HepG2 (cell line): ENCODE data around the gene C11orf86. TPM values are rescaled to one million over a fixed set of nuclear protein-coding genes. Genes with fewer than 3 reads are reported as not detected.

ENCODE experiments used
- CBX2 ChIP-seq, 2 experiments: fragments of 200-600 bp in 1 of 2; sonication (generic); formaldehyde crosslinking in 1 of 2; IDR thresholded peaks; 2 replicates each; pipeline versions ENCODE4 v1.7.0 to v1.8.1; 2018 to 2022; ENCODE audit warnings: low read depth in 2 of 2, low read length in 1 of 2, mild to moderate bottlenecking in 1 of 2, missing genetic modification reagents in 1 of 2
- CBX5 ChIP-seq: sonication (generic); formaldehyde crosslinking; IDR thresholded peaks from 2 replicates; pipeline ENCODE4 v1.4.0; 2020; ENCODE audit warnings: missing genetic modification reagents, borderline replicate concordance
- CTCF ChIP-seq: sonication (generic); formaldehyde crosslinking; IDR thresholded peaks from 2 replicates; pipeline ENCODE4 v1.5.0; 2020; ENCODE audit warnings: mild to moderate bottlenecking, missing genetic modification reagents, moderate library complexity
- FOXC1 ChIP-seq: sonication (generic); formaldehyde crosslinking; IDR thresholded peaks from 2 replicates; pipeline ENCODE4 v1.8.0; 2022; ENCODE audit warnings: mild to moderate bottlenecking, missing genetic modification reagents, borderline replicate concordance
- FOXO1 ChIP-seq: sonication (generic); formaldehyde crosslinking; IDR thresholded peaks from 2 replicates; pipeline ENCODE4 v1.4.0; 2020; ENCODE audit warnings: missing genetic modification reagents
- GLI4 ChIP-seq: sonication (generic); formaldehyde crosslinking; IDR thresholded peaks from 2 replicates; pipeline ENCODE4 v1.5.1; 2020; ENCODE audit warnings: missing genetic modification reagents, mild to moderate bottlenecking, moderate library complexity, borderline replicate concordance
- KAT2B ChIP-seq: fragments of 150-350 bp; IDR thresholded peaks from 2 replicates; pipeline ENCODE4 v1.6.1; 2014; ENCODE audit warnings: low read depth, low read length, borderline replicate concordance
- KDM6A ChIP-seq: IDR thresholded peaks from 2 replicates; pipeline ENCODE4 v1.6.1; 2016; ENCODE audit warnings: low read depth
- MAFK ChIP-seq, 2 experiments: IDR thresholded peaks in 1 of 2; conservative IDR thresholded peaks in 1 of 2; 2 replicates each; pipeline ENCODE4 v1.6.1; 2011; ENCODE audit warnings: improper control_type of control experiment in 2 of 2, low read length in 2 of 2
- NAIF1 ChIP-seq: sonication (generic); formaldehyde crosslinking; IDR thresholded peaks from 2 replicates; pipeline ENCODE4 v1.5.0; 2020; ENCODE audit warnings: mild to moderate bottlenecking, missing genetic modification reagents, borderline replicate concordance
- NFYC ChIP-seq: IDR thresholded peaks from 2 replicates; pipeline ENCODE4 v1.6.1; 2016; ENCODE audit warnings: missing genetic modification reagents, missing compliant biosample characterization
- NR1H2 ChIP-seq: sonication (generic); formaldehyde crosslinking; IDR thresholded peaks from 2 replicates; pipeline ENCODE4 v1.8.1; 2022; ENCODE audit warnings: low read depth, missing genetic modification reagents, borderline replicate concordance
- POGZ ChIP-seq: sonication (generic); formaldehyde crosslinking; IDR thresholded peaks from 2 replicates; pipeline ENCODE4 v1.4.0; 2020; ENCODE audit warnings: mild to moderate bottlenecking, missing genetic modification reagents
- POLR2AphosphoS5 ChIP-seq: IDR thresholded peaks from 2 replicates; pipeline ENCODE4 v1.6.1; 2012; ENCODE audit warnings: low read depth, low read length
- TP53 ChIP-seq: sonication (generic); formaldehyde crosslinking; conservative IDR thresholded peaks from 2 replicates; pipeline ENCODE4 v1.4.0; 2020; ENCODE audit warnings: missing genetic modification reagents
- ZBTB43 ChIP-seq: sonication (generic); formaldehyde crosslinking; conservative IDR thresholded peaks from 2 replicates; pipeline ENCODE4 v1.4.0; 2020; ENCODE audit warnings: missing genetic modification reagents
- ZNF574 ChIP-seq: sonication (generic); formaldehyde crosslinking; IDR thresholded peaks from 2 replicates; pipeline ENCODE4 v1.4.0; 2020; ENCODE audit warnings: missing genetic modification reagents
- ZNF619 ChIP-seq: sonication (generic); formaldehyde crosslinking; IDR thresholded peaks from 2 replicates; pipeline ENCODE4 v1.4.0; 2020; ENCODE audit warnings: mild to moderate bottlenecking, missing genetic modification reagents
- ZNF670 ChIP-seq: sonication (generic); formaldehyde crosslinking; IDR thresholded peaks from 2 replicates; pipeline ENCODE4 v1.8.0; 2022; ENCODE audit warnings: mild to moderate bottlenecking, missing genetic modification reagents, borderline replicate concordance
- ZNF776 ChIP-seq: sonication (generic); formaldehyde crosslinking; IDR thresholded peaks from 2 replicates; pipeline ENCODE4 v1.4.0; 2020; ENCODE audit warnings: mild to moderate bottlenecking, missing genetic modification reagents
- polyA plus RNA-seq, 8 experiments: library from polyadenylated mRNA; depleted of rRNA in 3 of 8; stranded (reverse) in 7 of 8; unstranded in 1 of 8; fragments of >200 nt; fragmentation: Illumina TruSeq in 4 of 8; extraction: Trizol in 4 of 8; gene quantifications; 2 replicates each; pipeline versions ENCODE4 v1.2.1 to v1.2.3, GENCODE V29; 2011 to 2016; ENCODE audit warnings: low read depth in 4 of 8, missing spikeins in 1 of 8, mixed read lengths in 1 of 8; ENCODE audit not compliant: insufficient read depth in 1 of 8
- total RNA-seq, 5 experiments: library from RNA; depleted of rRNA; stranded (reverse); fragments of >200 nt; fragmentation: Illumina TruSeq; extraction: Trizol; gene quantifications; 2 replicates each; pipeline ENCODE4 v1.2.3, GENCODE V29; 2016; ENCODE audit warnings: low read depth in 1 of 5
- TF ChIP-seq, protein P1 (sequence below): sonication (generic); formaldehyde crosslinking; IDR thresholded peaks from 2 replicates; pipeline ENCODE4 v1.9.0; 2021; ENCODE audit warnings: missing genetic modification reagents, mild to moderate bottlenecking, borderline replicate concordance
- TF ChIP-seq, protein P2 (sequence below): sonication (generic); formaldehyde crosslinking; IDR thresholded peaks from 2 replicates; pipeline ENCODE4 v1.4.0; 2020; ENCODE audit warnings: missing genetic modification reagents

Gene C11orf86
- total and polyA plus RNA-seq, 2 of the 13 experiments (the other 11 are each of a cell fraction or from before 2014, with no cell fraction given) = 0.11 to 0.18 TPM

GRCh38 chr11:66970807-66971442 is 4.2 kb upstream of the C11orf86 start (continued):
- peak; percentile 52; the same call in 1 of the 2 replicates for TF ChIP-seq ZNF574 (CRISPR knock-in tag)
- 0 out of 2 replicates have a peak, but pooled peaks have one; percentile 18 for TF ChIP-seq CBX5 (CRISPR knock-in tag)
- TF ChIP-seq, protein P1, sequence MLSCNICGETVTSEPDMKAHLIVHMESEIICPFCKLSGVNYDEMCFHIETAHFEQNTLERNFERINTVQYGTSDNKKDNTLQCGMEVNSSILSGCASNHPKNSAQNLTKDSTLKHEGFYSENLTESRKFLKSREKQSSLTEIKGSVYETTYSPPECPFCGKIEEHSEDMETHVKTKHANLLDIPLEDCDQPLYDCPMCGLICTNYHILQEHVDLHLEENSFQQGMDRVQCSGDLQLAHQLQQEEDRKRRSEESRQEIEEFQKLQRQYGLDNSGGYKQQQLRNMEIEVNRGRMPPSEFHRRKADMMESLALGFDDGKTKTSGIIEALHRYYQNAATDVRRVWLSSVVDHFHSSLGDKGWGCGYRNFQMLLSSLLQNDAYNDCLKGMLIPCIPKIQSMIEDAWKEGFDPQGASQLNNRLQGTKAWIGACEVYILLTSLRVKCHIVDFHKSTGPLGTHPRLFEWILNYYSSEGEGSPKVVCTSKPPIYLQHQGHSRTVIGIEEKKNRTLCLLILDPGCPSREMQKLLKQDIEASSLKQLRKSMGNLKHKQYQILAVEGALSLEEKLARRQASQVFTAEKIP (CRISPR knock-in tag) = no peak
- TF ChIP-seq ZBTB43 (CRISPR knock-in tag) = 0 out of 2 replicates have a peak, but pooled peaks have one; percentile 43
- TF ChIP-seq FOXC1 (CRISPR knock-in tag) = no peak; the same call in 1 of the 2 replicates
- TF ChIP-seq NR1H2 (CRISPR knock-in tag) = no peak
- TF ChIP-seq, protein P2, sequence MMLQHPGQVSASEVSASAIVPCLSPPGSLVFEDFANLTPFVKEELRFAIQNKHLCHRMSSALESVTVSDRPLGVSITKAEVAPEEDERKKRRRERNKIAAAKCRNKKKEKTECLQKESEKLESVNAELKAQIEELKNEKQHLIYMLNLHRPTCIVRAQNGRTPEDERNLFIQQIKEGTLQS = peak; percentile 76; the same call in 1 of the 2 replicates
- TF ChIP-seq CBX2 (IDR thresholded peaks at IDR 0.05; ENCODE audit: low read depth, low read length) = no peak
- no peak for TF ChIP-seq CBX2 (CRISPR knock-in tag; IDR thresholded peaks at IDR 0.05; ENCODE audit: low read depth)
- no peak for TF ChIP-seq MAFK (conservative IDR thresholded peaks at IDR 0.05 in 1 of 2, IDR thresholded peaks at IDR 0.05 in 1 of 2; ENCODE audit: low read length in 2 of 2)
- TF ChIP-seq GLI4 (CRISPR knock-in tag) = 0 out of 2 replicates have a peak, but pooled peaks have one; percentile 64
- TF ChIP-seq CTCF = no peak
- TF ChIP-seq POLR2AphosphoS5 = peak; percentile 66
- no peak for TF ChIP-seq KAT2B
- peak; percentile 93 for TF ChIP-seq FOXO1
- peak; percentile 77; the same call in 1 of the 2 replicates for TF ChIP-seq ZNF670
- peak; percentile 87 for TF ChIP-seq POGZ
- no peak for TF ChIP-seq ZNF776
- TF ChIP-seq NAIF1 (CRISPR knock-in tag) = no peak
- TF ChIP-seq NFYC (CRISPR knock-in tag) = peak; percentile 35; the same call in 1 of the 2 replicates
- no peak for TF ChIP-seq TP53
- peak; percentile 61 for TF ChIP-seq KDM6A (CRISPR knock-in tag)
- TF ChIP-seq ZNF619 (CRISPR knock-in tag) = no peak
